RPMI8226 (cell line): ENCODE results near the gene RFNG.

Experiments used
- DNase-seq: peaks from one replicate; pipeline ENCODE4 v3.0.0-alpha.2; 2015

The RFNG gene

DNA sequence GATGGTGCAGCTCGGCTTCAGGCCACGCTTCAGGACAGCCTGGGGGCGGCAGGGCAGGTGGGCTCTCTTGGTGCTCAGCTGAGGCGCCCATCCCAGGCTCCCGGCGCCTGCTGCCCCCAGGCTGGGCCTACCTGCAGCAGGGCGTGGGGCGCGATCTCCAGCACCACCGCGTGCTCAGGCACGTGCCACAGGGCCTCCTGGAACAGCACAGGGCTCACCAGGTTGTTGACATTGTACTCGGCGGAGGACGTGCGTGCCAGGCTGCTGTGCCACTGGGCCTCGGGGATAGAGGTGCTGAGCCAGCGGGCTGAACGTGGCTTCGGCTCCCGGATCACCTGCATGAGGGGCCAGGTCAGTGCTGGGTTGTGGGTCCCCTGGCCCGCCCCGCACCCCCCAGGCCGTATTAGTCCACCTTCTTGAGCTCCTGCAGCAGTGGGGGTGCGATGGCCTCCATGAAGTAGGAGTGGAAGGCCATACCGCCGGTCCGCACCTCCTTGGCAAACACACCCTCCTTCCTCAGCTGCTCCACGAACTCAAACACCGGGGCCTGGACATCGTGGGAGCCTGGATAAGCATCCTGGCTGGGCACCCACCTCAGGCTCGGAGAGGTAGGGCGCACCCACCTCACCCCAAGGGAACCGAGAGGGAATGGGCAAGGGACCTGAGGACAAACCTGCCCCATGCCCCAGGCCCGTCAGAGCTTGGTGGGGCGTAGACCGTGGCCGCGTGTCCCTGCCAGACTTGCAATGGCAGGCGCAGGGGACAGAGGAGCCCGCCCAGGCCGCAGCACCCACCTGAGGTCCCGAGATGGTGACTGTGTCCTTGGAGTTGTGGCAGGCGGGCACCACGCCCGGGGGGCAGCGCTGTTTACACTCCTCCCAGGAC lies 37.5 kb upstream of the RFNG start:
- DNase-seq, result no peak

DNA sequence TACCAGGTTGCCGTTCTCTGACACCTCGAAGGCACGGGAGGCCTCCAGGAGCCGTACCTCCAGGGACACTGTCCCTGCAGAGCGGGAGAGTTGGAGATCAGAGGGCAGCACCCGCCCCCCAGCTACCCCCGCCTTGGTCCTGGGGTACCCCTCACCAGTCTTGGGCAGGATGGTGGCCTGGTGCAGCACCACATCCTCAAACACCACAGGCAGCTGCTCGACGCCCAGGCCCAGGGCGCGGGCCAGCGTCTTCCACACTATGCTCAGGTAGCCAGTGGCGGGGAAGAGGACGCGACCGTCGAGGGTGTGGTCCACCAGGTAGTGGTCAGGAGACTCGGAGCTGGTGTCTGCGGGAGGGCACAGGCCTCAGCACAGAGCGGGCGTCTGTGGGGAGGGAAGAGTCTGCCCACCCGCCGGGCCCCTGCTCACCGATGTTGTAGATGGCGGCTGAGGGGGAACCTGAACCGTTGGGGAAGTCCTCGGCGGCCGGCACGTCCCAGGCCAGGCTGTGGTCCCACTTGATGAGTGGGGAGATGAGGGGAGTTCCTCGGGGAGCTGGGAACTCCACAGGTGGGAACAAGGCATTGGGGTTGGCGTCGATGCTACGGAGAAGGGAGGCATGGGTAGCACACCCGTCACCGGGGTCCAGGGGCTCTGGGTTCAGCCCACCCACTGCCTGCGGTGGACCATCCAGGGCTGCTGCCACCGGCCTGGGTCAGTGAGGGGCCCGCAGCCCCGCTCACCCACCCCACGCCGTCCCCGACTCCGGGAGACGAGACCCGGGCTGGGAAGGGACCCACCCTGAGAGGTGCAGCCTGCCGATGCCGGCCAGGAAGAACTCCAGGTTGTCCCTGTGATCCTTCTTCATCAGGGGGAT lies 36.6 kb upstream of the RFNG start:
- DNase-seq, result no peak

DNA sequence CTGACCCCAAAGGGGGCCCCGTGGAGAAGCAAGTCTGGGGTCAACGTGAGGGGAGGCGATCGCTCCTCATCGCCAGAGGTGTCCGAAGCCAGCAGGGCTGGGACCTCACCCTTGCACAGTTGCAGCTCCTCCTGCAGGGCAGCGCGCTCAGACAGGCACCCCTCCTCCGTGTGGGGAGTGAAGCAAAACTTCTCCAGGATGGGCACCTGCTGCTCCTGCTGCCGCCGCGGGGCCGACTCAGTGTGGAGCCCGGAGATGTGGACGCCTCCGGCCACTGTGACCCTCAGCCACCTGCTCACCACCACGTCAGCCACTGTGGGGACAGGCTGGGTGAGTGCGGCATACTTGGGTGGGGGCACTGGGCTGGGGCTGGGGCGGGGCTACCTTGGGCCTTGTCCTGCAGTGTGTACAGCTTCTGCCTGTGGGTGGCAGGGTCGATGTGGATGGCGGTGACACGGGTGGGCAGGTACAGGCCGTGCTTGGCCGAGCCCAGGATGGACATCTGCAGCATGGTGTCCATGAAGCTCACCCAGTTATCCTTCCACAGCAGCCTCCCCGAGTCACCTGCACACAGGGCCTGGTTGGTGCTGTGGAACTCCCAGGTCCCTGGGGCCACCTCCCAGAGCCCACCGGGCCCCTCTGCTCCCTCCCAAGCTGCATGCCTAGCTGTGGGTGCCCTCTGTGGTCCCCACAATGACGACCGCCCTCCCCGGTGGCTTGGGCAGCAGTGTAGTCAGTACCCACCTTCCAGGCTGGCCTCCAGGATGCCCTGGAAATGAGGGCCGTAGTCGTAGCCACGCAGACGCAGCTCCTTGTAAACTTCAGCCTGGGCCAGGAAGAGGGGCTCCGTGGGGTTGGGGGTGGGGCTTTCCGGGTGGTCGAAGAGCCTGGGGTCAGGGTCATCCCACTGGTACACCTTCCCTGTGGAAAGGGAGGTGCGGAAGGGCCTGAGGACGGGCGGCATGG lies 35.6 kb upstream of the RFNG start:
- DNase-seq, result no peak

DNA sequence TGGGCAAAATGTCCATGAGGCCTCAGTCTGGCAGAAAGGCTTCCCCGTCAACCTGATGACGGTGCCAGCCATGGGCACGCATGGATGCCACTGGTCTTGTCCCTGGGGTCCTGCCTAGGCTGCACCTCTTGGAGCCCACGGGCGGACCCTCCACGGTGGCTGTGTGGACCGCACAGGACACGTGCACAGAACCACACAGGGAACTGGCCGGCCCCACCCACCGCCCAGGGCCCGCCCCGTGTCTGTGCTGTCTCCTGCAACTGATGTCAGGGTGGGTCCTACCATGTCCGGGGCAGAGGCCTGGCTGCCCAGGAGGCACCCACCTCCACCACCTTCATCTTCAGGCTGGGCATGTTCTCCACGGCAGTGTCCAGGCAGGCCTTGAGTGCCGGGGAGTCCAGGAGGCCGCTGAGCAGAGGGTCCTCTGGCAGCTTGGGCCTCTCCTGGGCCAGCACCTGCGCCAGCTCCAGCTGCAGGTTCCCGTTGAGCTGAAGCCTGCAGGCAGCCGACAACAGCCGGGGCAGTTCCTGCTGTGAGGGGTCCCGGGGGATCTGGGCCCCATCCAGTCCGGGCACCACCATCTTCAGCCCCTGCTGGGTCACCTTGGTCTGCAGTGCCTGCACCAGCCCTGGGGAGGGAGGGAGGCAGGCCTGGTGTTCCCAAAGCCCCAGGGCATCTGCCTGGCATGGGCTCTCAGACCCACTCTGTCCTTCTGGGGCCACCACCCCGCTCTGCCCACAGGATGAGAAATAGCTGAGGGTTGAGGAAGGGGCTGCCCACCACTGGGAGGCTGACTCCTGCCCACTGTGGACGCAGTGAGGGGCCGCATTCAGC lies 34.5 kb upstream of the RFNG start:
- no peak for DNase-seq

DNA sequence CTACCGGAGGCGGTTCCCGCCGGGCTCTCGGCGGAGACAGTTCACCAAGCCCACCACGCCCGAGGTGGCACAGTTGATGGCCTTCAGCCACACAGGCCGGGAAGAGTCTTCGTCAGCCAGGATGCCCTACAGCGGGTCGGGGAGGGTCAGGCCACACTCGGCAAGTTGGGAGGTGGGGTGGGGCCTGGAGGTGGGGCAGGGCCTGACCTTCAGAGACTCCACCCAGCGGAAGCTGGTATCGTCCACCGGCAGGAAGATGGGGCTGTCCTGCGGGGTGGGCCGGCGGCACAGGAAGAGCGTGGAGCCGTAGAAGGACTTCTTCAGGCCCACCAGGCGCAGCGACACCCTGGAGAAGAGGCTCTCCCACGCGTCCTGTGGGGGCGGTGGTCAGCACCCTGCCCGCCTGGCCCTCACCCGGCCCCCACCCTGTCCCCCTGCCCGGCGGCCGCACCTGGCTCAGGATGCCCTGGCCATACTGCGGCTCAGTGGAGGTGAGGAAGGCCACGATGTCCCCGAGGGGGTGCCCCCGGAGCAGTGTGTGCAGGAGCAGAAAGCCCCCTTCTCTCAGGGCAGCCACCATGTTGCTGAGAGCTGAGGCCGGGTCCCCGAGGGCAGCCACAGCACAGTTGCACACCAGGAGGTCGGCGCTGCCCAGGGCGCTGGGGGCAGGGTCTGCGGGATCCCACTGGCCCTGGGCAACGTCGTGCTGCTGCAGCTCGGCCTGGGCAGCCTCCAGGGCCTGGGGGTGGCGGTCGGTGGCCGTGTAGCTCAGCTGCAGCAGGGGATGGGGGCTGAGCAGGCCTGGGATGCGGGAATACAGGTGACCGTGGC lies 33.6 kb upstream of the RFNG start:
- no peak for DNase-seq

DNA sequence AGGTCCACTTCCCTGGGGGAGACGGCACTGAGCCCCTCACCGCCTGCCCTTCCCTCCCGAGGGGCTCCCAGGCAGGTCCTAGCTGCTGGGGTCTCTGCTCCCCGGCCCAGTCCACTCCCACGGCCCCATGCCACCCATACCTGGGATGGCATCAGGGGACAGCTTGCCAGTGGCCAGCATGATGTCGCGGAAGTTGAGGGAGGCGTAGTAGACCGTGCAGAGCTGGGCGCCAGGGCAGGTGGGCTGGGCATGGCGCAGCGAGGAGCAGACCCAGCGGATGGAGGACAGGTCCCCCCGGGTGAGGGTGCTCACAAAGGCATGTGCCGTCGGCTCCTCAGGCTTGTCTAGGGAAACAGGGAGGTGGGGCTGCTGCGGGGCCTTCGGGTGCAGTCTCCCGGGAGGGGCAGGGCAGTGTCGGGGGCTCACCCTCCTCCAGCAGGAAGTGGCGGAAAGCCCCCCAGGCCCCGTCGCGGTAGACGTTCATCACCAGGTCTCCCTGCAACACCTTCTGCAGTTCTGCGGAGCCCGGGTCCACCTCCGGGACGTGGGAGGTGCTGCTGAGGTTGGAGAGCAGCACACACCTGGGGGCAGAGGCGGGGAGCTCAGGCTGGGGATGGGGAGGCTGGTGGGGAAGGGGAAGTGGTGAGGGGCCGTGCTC lies 32.9 kb upstream of the RFNG start:
- DNase-seq, result no peak

DNA sequence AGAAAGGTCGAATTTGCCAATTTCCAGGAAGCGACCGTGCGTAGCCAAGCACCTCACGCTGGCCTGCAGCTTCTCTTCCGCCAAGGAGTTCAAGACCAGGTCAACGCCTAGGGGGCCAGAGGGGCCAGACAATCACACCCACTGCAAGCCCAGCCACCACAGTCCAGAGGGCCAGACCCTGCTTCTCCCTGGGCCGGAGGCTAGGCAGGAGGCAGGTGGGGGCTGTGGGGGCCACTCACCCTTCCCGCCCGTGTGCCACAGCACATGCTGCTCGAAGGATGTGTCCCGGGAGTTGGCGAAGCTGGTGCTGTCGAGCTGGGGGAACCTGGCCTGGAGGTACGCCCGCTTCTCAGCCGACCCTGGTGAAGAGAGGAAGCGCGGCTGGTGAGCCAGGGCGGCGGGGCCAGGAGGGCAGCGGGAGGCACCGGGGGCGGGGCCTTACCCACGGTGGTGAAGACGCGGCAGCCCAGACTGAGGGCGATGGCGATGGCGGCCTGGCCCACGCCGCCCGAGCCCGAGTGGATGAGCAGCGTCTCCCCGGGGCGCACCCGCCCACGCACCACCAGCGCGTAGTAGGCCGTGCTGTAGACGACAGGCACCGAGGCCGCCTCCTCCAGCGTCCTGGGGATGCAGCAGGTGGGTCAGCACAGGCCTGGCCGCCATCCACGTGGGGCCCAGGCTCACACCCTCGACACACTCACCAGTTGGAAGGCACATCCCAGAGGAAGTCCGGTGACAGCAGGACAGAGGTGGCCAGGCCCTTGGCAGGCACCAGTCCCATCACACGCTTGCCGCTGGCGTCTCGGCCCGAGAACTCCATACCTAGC lies 32.1 kb upstream of the RFNG start:
- DNase-seq, result no peak

DNA sequence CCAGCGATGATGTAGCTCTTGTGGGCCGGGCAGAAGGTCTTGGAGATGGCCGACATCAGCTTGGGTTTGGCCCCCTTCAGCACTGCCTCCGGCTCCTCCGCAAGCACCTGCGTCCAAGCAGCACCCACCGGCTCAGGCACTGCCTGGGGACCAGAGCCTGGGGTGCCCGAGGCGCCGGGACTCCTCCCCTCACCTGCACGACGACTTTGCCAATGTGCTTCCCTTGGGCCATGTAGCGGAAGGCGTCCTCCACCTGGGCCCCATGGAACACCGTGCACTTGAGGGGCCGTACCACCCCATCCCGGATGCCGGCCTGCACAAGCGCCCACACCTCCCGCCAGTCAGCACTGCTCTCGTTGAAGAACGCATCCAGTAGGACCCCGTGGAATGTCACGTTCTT lies 31.4 kb upstream of the RFNG start:
- no peak for DNase-seq

DNA sequence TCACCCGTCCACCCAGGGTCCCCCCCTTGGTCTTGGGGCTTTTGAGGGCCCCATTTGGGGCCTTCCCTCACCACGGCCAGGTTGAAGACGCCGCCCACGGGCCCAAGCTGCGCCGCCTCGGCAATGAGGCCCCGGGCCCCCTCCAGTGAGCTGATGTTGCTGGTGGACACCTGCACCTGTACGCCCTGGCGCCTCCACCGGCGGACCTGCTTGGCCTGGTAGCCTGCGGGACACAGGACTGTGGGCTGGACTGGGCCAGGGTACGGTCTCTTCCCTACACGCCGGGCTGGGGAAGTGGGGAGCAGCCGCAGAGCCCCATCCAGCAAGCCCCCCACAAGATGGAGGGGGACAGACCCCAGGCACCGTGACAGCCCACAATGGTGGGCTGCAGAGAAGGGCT lies 30.8 kb upstream of the RFNG start:
- no peak for DNase-seq

DNA sequence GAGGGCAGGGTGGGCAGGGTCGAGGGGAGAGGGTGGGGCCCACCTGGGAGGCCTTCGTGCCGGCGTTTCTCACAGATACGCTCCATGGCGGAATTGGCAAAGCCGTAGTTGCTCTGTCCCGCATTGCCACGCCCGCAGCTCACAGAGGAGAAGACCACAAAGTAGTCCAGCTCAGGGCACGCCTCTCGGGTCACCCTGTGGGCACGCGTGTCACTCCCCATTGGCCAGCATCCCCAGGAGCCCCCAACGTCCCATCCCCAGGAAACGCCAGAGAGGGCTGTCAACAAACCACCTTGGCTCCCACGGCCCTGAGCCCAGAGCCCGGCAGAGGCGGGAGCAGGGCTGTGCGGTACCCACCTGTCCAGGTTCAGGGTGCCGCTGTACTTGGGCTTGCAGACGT lies 30.4 kb upstream of the RFNG start:
- DNase-seq, result no peak

DNA sequence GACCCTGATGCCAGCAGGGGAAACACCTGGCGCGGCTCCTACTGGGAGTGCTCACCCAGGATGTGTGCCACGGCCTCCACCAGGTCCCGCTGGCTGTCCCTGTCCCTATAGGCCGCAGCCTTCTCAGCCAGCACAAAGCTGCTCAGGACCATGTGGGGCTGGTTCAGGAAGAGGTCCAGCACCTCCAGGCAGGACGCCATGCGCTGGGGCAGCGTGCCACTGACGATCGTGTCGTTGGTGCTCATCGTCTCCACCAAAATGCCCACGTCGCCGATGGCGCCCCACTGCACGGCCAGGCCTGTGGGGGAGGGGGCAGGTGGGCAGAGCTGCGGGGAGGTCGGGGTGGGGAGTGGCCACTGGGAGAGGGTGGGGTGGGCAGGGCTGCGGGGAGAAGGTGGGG lies 29.9 kb upstream of the RFNG start:
- DNase-seq, result no peak

DNA sequence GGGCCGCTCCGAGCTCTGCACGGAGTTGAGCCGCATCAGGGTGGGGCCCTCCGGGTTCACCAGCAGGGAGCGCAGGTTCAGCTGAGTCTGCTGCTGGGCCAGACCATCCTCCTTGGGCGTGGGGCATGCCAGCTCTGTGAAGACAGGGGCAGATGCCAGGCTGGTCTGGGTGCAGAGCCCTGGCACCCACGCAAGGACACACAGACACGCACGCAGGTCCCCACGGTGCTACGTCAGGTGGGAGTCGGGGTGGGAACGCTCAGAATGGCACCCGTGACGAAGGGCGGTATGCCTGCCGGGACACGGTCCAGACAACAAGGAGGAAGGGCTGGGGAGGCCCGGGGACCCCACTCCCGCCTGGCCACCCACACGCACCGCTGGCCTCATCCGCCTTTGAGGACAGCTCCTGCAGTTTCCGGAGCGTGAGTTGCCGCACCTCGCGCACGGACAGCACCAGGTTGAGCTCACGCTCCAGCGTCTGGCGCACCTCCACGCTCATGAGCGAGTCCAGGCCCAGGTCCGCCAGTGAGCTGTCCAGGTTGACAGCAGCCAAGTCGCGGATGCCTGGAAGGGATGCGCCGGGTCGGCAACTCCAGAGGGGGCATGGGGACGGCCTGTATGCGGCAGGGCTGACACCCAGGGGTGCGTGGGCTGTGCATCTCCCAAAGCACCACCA lies 29.3 kb upstream of the RFNG start:
- DNase-seq, result no peak

DNA sequence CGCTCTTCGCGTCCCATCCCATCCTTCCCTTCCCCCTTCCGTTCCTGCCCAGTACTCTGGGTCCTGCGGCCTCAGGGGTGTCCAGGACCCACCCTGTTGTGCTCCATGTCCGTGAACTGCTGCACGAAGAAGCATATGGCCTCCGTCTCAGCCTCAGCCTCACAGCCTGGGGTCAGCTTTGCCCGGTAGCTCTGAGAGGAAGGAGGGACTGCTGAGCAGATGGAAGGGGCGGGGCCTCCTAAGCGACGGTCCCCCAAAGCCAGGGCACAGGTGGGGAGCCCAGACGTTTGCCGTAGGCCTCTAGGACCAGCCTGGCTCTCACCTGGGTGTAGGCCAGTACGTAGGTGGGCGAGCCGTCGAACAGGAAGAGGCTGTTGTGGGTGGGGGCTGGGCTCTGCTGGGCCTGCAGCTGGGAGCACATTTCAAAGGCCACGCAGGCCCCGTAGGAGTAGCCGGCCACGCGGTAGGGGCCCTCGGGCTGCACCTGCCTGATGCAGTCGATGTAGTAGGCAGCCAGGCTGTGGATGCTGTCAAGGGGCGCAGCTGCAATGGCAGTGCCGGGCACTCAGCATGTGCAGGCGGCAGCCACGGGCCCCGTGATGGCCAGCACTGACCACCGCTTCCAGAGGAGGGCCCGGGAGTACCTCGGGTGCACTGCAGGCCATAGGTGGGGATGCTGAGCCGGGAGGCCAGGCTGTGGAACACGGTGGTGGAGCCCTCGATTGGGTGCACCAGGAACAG lies 28.6 kb upstream of the RFNG start:
- DNase-seq, result no peak

DNA sequence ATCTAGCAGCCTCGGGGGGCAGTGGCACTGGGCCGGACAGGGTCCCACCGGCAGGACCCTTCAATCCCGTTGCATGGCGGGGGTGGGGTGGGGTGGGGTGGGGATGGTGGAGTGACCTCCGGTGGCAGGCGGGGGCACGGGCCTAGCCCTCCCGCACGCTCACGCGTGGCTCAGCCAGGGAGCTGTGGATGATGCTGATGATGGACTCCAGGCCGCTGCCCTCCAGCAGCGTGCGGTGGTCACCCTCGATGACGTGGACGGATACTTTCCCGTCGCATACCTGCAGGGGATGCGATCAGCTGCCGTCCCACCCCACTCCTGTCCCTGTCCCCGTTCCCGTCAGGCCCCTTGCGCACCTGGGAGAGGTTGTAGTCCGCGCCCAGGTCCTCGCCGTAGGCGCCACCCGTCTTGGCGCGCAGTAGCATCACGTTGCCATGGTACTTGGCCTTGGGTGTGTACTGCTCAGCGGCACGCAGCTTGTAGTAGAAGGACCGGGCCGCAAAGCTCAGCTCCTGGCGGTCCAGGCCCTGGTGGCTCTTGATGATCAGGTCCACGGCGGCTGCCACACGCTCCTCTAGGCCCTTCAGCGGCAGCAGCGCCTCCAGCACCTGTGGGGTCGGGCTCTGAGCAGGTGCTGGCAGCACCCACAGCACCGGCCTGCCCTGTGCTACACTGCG lies 27.5 kb upstream of the RFNG start:
- no peak for DNase-seq

DNA sequence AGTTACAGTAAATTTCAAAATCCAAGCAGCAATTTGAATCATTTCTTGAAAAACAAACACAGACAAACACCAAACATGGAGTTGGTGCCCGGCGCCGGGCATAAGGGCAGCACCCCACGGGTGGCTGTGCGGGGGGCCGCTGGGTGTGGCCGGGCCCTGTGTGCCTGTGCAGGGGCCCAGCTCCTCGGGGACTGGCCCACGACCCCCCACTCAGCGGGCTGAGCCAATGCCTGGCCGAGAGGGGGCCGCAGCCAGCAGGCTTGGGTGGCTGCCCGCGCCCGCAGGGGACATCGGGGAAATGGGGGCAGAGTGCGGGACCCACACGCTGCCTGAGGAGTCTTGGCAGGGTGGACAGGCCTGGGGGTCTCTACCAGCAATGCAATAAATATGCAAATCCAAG lies 26.8 kb upstream of the RFNG start:
- DNase-seq, result no peak

DNA sequence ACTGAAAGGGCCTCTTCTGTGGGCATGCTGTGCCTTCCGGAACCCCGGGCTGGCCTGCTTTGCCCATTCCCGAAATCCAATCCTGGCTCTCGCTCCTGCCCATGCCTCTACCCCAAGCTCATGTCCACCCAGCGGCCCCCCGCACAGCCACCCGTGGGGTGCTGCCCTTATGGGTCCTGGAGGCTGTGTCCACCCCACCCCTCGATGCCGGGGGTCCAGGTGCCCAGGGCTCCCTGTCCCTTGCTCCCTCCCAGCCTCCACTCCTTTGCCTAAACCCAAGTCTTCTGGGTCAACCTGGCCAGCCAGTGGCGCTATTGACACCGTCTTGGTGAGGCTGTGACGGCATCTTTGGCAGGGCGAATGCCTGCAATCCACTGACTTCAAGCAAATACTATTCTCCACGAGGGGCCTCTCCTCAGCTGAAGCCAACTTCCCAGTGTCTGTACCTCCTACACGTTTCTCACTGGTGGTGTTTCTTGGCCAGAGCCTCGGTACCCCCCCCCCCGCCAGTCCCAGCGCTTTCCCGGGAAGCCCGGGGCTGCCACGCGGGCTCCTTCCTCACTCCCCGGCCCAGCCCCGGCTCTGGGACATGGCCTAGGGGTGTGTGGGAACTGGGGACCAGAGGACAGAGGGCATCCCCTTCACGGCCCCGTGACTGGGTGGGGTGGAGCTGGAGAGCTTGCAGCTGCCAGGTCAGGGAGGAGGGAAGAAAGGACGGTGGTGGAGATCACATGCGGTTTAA lies 26.2 kb upstream of the RFNG start:
- no peak for DNase-seq
